ENCODE results near the gene EXOC6. TPM values are rescaled to one million over a fixed set of nuclear protein-coding genes. Genes with fewer than 3 reads are reported as not detected.

Gene EXOC6
- 113 TPM for total RNA-seq

GRCh38 chr10:92848441-92849233 lies at the start of gene EXOC6:
Gene EXOC6 (plus strand): TSS chr10:92848520. CDS start chr10:92848534, 14 bp downstream.
- FAIRE-seq: no peak
- peak; percentile 86 to 87 for DNase-seq (ENCODE audit: low spot score in 2 of 2)

DNA sequence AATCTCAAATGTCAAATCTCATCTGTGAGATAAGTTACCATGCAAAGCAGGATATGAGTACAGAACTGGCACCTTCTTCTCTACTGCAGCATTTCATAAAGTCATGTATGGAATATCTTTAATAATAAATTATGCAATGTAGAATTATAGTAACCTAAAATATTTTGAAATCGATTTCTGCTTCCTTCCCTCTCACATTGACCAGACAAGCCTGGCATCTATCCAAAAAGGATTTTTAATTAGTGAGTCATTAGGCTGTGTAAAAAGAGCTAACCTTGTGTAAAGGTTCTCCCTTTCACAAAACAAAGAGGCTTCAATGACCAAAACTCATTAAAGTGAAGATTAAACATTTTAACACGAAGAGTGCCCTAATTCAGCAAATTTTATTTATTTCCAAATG lies 48.8 kb upstream of the EXOC6 start:
- DNase-seq (ENCODE audit: low spot score in 2 of 2): no peak
- FAIRE-seq: no peak

- no peak for DNase-seq (ENCODE audit: low spot score in 2 of 2)
- no peak for FAIRE-seq
Measured at GRCh38 chr10:92800134-92800733, 48.1 kb upstream of the EXOC6 start.

GRCh38 chr10:92801978-92802872 lies 46.1 kb upstream of the EXOC6 start:
- FAIRE-seq (no peak), DNase-seq (ENCODE audit: low spot score in 2 of 2) (no peak)

DNA sequence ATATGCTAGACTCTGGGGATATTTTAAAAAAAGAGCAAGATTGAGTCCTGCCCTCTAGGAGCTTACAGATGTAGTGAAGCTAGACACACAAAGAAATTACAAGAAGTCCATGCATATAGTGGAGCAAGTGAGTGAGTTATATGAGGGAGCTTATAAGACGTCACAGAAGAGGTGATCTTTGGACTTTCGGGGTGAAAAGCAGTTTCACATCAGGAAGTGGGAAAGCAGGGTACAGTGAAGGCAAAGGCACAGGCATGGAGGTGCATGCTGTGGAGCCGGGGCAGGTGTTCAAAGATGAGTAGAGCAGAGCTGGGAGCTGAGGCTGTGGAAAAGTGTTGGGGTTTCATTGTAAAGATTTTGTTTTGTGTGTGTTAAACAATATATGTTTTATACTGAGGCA lies 38.5 kb upstream of the EXOC6 start:
- DNase-seq (ENCODE audit: low spot score in 2 of 2): no peak
- no peak for FAIRE-seq

DNA sequence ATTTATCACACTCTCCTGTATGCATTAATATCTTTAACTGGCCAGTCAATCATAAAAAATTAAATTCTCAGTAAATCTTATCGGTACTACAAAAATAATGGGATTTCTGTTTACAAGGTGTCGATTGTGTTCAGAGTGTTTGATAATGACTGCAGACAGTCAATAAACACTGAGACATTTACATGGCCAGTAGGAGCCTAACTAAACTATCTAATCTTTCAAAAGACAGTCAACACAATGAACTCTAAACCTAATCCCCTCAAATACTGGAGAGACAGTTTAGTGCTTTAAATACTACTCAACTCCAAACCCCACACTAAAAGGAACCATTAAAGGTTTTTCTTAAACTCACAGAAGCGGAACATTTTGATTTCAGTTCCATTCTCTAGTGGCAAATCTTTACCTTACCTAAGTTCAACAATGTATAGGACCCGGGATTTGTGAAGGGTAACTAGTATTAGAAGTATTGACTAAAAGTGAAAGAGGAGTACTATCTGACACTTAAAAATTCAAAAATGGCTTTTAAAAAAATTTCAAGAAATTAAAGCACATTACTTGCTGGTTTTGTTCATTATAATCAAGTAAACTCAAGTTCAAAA lies 37.3 kb upstream of the EXOC6 start:
- DNase-seq (ENCODE audit: low spot score in 2 of 2): no peak
- no peak for FAIRE-seq

DNA sequence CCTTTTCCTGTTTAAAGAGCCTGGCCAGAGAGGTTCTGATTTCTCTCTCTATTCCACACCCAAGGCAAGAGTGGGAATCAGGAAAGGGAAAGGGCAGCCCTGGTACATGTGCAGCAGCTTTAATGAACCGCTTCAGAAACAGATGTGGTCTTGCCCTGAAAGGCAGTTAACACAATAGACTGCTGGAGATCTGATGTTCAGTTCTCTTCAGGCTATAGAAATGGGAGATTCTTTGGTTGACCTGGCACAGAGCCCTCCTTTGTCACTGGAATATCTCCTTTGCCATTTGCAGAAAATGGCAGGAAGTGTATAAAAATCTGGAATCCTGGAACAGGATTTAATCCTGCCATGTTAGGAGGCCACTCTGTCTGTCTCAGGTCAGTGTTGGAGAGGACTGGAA lies 36.3 kb upstream of the EXOC6 start:
- DNase-seq (ENCODE audit: low spot score in 2 of 2) (no peak), FAIRE-seq (no peak)

- FAIRE-seq (no peak), DNase-seq (ENCODE audit: low spot score in 2 of 2) (no peak)
Measured at GRCh38 chr10:92813979-92814378, 34.3 kb upstream of the EXOC6 start.

DNA sequence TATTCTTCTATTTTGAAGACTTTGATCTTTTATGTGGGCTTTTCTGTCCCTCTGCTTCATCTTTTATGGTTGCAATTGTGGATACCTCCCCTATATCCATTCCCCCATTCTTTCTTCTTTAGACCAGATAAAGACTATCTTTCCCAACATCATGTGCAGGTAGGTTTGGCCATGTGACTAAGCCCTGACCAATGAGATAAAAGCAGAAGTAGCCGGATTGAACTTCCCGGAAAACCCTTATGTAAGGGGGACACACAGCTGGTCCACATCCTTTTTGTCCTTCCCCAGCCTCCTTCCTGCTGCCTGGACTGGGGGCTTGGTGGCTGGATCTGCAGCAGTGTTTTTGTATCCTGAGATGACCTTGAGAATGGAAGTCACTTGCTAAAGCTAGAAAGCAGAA lies 33.5 kb upstream of the EXOC6 start:
- no peak for DNase-seq (ENCODE audit: low spot score in 2 of 2)
- no peak for FAIRE-seq

DNA sequence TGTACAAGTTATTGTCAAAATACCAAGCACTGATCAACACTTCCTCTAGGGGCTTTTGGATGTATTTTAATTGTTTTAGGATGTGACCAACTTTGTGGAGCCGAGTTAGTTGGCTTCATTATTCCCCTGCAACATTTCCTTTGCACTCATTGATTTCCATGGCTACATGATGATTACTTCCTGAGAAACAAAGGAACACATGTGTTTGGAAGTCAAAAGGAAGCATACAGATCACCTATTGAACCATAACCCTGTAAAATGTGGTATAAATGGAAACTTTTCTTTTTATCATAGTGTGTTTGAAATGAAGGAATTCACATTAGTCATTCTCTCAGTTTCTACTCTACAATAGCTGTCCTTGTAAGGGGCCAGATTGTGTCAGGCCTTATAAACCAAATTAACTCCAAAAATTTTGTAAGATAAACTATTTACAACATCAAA lies 32.2 kb upstream of the EXOC6 start:
- FAIRE-seq (no peak), DNase-seq (ENCODE audit: low spot score in 2 of 2) (no peak)

DNA sequence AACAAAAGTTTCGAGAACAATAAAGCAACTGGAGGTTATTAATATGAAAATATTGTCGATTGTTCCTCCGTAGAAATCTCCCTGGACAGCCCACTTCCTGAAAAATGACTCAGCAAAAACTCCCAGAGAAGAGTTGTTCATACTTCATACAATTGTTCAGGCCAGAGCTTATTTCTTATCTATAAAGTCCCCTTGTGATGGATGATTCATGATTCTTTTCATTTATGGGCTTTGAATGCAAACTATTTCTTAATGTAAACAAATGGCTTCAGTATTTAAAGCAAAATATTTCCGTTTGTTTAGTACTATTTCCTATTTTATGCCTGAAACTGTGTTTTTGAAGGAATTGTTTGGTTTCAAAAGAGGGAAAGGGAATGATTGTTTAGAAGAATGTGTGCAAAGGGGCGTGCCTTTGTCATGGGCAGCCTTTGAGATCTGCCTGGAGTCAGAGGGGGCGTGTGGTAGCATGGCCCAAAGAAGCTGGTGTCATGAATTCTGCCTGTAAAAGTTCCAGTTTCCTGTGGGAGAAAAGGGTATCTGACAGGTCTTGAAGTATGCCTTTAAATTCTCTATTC lies 26.2 kb upstream of the EXOC6 start:
- DNase-seq (ENCODE audit: low spot score in 2 of 2) (peak in 1 of 2 donors; percentile 9), FAIRE-seq (no peak)

GRCh38 chr10:92822964-92823363 lies 25.4 kb upstream of the EXOC6 start:
- FAIRE-seq: no peak
- DNase-seq (ENCODE audit: low spot score in 2 of 2): no peak

DNA sequence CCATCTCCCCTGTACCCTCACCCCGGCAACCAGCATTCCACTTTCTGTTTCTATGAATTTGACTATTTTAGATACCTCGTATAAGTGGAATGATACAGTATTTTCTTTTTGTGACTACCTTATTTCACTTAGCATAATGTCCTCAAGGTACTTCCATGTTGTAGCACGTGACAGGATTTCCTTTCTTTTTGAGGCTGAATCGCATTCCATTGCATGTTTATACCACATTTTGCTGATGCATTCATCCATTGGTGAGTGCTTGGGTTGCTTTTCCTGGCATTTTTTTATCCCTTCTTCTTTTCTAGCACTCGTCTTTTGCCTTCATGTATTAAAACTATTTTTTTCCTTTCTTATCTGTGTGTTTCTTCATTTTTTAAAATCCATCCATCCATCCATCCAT lies 22.3 kb upstream of the EXOC6 start:
- DNase-seq (ENCODE audit: low spot score in 2 of 2): no peak
- FAIRE-seq: no peak

DNA sequence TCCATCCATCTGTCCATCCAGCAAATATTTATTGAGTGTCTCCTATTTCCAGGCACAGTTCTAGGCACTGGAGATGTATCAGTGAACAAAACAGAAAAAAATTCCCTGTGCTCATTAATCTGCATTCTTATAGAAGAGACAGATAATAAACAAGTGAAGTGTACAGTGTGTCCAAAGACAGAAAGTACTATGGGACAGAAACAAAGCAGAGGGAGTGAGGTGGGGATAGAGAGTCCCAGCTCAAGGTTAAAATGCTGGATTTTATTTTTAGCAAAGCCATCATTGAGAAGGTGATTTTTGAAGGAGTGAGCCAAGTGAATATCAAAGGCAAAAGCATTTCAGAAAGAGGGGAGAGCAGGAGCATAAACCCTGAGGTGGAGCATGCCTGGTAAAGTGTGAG lies 21.8 kb upstream of the EXOC6 start:
- DNase-seq (ENCODE audit: low spot score in 2 of 2) (no peak), FAIRE-seq (no peak)

GRCh38 chr10:92829042-92829785 lies 19.1 kb upstream of the EXOC6 start:
- DNase-seq (ENCODE audit: low spot score in 2 of 2) (no peak), FAIRE-seq (no peak)

GRCh38 chr10:92829786-92830377 lies 18.4 kb upstream of the EXOC6 start:
- DNase-seq (ENCODE audit: low spot score in 2 of 2) (no peak), FAIRE-seq (no peak)

- FAIRE-seq (no peak), DNase-seq (ENCODE audit: low spot score in 2 of 2) (no peak)
Measured at GRCh38 chr10:92830478-92831389, 17.6 kb upstream of the EXOC6 start.

DNA sequence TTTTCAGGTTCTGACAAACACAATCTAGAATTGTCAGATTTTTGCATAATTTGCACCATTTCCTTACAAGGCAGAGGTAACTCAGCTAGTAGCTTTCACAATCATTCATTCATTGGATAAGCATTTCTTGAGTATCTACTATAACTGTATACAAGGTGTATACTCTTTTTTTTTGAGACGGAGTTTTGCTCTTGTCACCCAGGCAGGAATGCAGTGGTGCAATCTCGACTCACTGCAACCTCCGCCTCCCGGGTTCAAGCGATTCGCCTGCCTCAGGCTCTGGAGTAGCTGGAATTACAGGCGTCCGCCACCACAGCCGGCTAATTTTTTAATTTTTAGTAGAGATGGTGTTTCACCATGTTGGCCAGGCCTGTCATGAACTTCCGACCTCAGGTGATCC lies 16.2 kb upstream of the EXOC6 start:
- DNase-seq (ENCODE audit: low spot score in 2 of 2) (no peak), FAIRE-seq (no peak)
